ENCODE data around the gene GPR83.

DNA sequence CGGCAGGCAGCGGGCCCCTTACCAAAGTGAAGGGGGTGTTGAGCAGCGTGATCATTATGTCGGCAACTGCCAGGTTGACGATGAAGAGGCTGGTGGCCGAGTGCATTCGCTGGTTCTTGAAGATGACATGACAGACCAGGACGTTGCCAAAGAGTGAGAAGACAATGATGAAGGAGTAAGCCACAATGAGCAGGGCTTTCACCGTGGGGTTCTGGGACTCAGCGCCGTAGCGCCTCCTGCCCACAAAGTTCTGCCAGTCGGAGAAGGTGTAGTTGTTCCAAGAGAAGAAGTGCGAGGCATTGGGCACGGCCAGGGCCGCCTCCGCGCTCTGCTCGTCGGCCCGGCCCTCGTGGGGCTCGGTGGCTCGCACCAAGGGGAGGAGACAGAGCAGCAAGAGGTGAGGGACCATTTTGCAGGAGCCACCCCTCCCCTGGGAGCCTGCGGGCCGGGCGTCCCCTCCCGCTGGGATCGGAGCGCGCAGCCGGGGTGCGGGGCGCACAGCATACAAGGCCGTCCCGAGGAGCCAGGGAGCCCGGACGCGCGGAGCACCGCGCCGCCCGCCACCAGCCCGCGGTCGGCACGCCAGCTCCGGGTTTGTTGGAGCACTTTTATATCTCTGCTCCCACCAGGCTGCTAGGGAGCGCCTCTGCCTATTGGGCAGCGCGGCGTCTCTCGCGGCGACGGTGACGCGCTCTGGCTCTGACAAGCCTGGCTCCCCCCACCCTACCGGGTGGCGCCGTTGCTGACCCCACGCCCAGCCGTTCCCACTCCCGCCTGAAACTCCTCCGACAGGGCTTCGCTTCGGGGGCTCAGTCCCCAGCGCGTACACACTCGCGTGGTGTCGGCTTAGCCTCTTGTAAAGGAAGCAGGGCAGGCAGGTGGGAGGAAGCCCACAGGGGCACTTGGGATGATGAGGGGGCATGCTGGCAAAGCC is at the start of gene GPR83:
- TF ChIP-seq, protein P1, sequence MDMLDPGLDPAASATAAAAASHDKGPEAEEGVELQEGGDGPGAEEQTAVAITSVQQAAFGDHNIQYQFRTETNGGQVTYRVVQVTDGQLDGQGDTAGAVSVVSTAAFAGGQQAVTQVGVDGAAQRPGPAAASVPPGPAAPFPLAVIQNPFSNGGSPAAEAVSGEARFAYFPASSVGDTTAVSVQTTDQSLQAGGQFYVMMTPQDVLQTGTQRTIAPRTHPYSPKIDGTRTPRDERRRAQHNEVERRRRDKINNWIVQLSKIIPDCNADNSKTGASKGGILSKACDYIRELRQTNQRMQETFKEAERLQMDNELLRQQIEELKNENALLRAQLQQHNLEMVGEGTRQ (IDR thresholded peaks at IDR 0.05; ENCODE audit: borderline replicate concordance, low read depth, low read length) = no peak
- TF ChIP-seq, protein P2, sequence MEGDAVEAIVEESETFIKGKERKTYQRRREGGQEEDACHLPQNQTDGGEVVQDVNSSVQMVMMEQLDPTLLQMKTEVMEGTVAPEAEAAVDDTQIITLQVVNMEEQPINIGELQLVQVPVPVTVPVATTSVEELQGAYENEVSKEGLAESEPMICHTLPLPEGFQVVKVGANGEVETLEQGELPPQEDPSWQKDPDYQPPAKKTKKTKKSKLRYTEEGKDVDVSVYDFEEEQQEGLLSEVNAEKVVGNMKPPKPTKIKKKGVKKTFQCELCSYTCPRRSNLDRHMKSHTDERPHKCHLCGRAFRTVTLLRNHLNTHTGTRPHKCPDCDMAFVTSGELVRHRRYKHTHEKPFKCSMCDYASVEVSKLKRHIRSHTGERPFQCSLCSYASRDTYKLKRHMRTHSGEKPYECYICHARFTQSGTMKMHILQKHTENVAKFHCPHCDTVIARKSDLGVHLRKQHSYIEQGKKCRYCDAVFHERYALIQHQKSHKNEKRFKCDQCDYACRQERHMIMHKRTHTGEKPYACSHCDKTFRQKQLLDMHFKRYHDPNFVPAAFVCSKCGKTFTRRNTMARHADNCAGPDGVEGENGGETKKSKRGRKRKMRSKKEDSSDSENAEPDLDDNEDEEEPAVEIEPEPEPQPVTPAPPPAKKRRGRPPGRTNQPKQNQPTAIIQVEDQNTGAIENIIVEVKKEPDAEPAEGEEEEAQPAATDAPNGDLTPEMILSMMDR (IDR thresholded peaks at IDR 0.05) = no peak
- TF ChIP-seq, protein P3, sequence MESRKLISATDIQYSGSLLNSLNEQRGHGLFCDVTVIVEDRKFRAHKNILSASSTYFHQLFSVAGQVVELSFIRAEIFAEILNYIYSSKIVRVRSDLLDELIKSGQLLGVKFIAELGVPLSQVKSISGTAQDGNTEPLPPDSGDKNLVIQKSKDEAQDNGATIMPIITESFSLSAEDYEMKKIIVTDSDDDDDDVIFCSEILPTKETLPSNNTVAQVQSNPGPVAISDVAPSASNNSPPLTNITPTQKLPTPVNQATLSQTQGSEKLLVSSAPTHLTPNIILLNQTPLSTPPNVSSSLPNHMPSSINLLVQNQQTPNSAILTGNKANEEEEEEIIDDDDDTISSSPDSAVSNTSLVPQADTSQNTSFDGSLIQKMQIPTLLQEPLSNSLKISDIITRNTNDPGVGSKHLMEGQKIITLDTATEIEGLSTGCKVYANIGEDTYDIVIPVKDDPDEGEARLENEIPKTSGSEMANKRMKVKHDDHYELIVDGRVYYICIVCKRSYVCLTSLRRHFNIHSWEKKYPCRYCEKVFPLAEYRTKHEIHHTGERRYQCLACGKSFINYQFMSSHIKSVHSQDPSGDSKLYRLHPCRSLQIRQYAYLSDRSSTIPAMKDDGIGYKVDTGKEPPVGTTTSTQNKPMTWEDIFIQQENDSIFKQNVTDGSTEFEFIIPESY (IDR thresholded peaks at IDR 0.05; ENCODE audit: borderline replicate concordance, low read depth) = no peak
- TF ChIP-seq YY1 (IDR thresholded peaks at IDR 0.05; ENCODE audit: low read depth) (no peak), POLR2AphosphoS5 (IDR thresholded peaks at IDR 0.05; ENCODE audit: low read depth, low read length) (no peak), GABPA (IDR thresholded peaks at IDR 0.05; ENCODE audit: low read depth) (no peak), SIN3A (IDR thresholded peaks at IDR 0.05; ENCODE audit: borderline replicate concordance, low read depth, low read length) (no peak), RAD21 (IDR thresholded peaks at IDR 0.05; ENCODE audit: low read length) (no peak), TAF1 (IDR thresholded peaks at IDR 0.05; ENCODE audit: borderline replicate concordance, low read depth, low read length) (no peak)
- TF ChIP-seq, protein P4, sequence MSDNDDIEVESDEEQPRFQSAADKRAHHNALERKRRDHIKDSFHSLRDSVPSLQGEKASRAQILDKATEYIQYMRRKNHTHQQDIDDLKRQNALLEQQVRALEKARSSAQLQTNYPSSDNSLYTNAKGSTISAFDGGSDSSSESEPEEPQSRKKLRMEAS (IDR thresholded peaks at IDR 0.05; ENCODE audit: low read depth) = 0 out of 2 replicates have a peak, but pooled peaks have one; percentile 14

Measured in SK-N-SH (cell line).